Activated T-cell treated with anti-CD3 and anti-CD28 coated beads, Interleukin-2, amount 50 U/mL, for 72 hours (primary cell): ENCODE measurements around the gene C22orf23. TPM values are rescaled to one million over a fixed set of nuclear protein-coding genes. Genes with fewer than 3 reads are reported as not detected.

Experiments
- ATAC-seq, 2 donors: fragments of 150-1000 bp; cut with Tn5 transposase; replicated peaks in 1 of 2; 2 replicates each; pipeline ENCODE4 v1.10.0; 2021; ENCODE audit warnings: moderate library complexity in 2 of 2, mild to moderate bottlenecking in 1 of 2
- DNase-seq, 2 donors: peaks; one replicate each; pipeline ENCODE4 v3.0.0; 2021 to 2022; ENCODE audit warnings: mixed read lengths in 1 of 2
- H3K27ac Mint-ChIP-seq: one replicate; pipeline ENCODE4 v1.8.0; 2022; ENCODE audit warnings: mild to moderate bottlenecking, moderate library complexity, mixed read lengths
- H3K27me3 Mint-ChIP-seq: one replicate; pipeline ENCODE4 v1.8.0; 2022; ENCODE audit warnings: low read depth, mixed read lengths
- H3K36me3 Mint-ChIP-seq, 2 donors: one replicate each; pipeline ENCODE4 v1.8.0; 2022; ENCODE audit warnings: mixed read lengths in 2 of 2, mild to moderate bottlenecking in 1 of 2; ENCODE audit not compliant: insufficient read depth in 2 of 2
- H3K4me1 Mint-ChIP-seq: one replicate; pipeline ENCODE4 v1.8.0; 2022; ENCODE audit warnings: low read depth, mixed read lengths
- H3K4me3 Mint-ChIP-seq, 2 donors: one replicate each; pipeline ENCODE4 v1.8.0; 2022; ENCODE audit warnings: mild to moderate bottlenecking in 2 of 2, mixed read lengths in 2 of 2, moderate library complexity in 2 of 2
- H3K9me3 Mint-ChIP-seq, 2 donors: one replicate each; pipeline ENCODE4 v1.8.0; 2022; ENCODE audit warnings: mixed read lengths in 2 of 2
- total RNA-seq, 2 donors: library from RNA; stranded (reverse); gene quantifications; one replicate each; pipeline ENCODE4 v1.2.3, GENCODE V29; 2022

C22orf23 gene
- total RNA-seq, 2 donors from 2014 or later = 0.19 to 0.30 TPM

- no peaks in the 10 kb centered on the region for H3K36me3 Mint-ChIP-seq
- DNase-seq (peak; percentile 85 to 86), ATAC-seq (peak; percentile 98 to 99)
- no peaks in the 10 kb centered on the region for H3K9me3 Mint-ChIP-seq
- H3K27me3 Mint-ChIP-seq = no peaks in the 10 kb centered on the region
- H3K4me1 Mint-ChIP-seq = peaks cover 11% of the 10 kb centered on the region
- H3K27ac Mint-ChIP-seq = no peak overlapping the region
- H3K4me3 Mint-ChIP-seq = no peak overlapping the region
Observed at GRCh38 chr22:37933711-37934376, 19.6 kb downstream of the C22orf23 start.

- Mint-ChIP-seq H3K36me3 (no peaks in the 10 kb centered on the region), H3K4me1 (peaks cover 11% of the 10 kb centered on the region), H3K9me3 (no peaks in the 10 kb centered on the region), H3K4me3 (no peak overlapping the region), H3K27ac (no peak overlapping the region), H3K27me3 (no peaks in the 10 kb centered on the region)
- DNase-seq (no peak), ATAC-seq (no peak)
Observed at GRCh38 chr22:37932821-37933578, 20.4 kb downstream of the C22orf23 start.

- DNase-seq (no peak), ATAC-seq (no peak)
- Mint-ChIP-seq H3K9me3 (no peaks in the 10 kb centered on the region), H3K36me3 (no peaks in the 10 kb centered on the region), H3K4me1 (peaks cover 11% of the 10 kb centered on the region), H3K4me3 (no peak overlapping the region), H3K27ac (no peak overlapping the region), H3K27me3 (no peaks in the 10 kb centered on the region)
Observed at GRCh38 chr22:37932401-37932800, 21.0 kb downstream of the C22orf23 start.

GRCh38 chr22:37931893-37932389 lies 21.5 kb downstream of the C22orf23 start:
- Mint-ChIP-seq H3K27ac (no peak overlapping the region), H3K27me3 (no peaks in the 10 kb centered on the region), H3K36me3 (no peaks in the 10 kb centered on the region), H3K4me1 (peaks cover 11% of the 10 kb centered on the region), H3K4me3 (no peak overlapping the region), H3K9me3 (no peaks in the 10 kb centered on the region)
- ATAC-seq = no peak
- DNase-seq = no peak

- DNase-seq = no peak
Observed at GRCh38 chr22:37930952-37931440, 22.4 kb downstream of the C22orf23 start.

GRCh38 chr22:37930270-37930951 lies 23.0 kb downstream of the C22orf23 start:
- Mint-ChIP-seq H3K27me3 (no peaks in the 10 kb centered on the region), H3K4me1 (peaks cover 11% of the 10 kb centered on the region), H3K27ac (no peak overlapping the region), H3K36me3 (no peaks in the 10 kb centered on the region), H3K4me3 (no peak overlapping the region), H3K9me3 (no peaks in the 10 kb centered on the region)
- no peak for DNase-seq
- no peak for ATAC-seq

More at GRCh38 chr22:37930952-37931440, 22.4 kb downstream of the C22orf23 start:
- no peak for ATAC-seq
- no peaks in the 10 kb centered on the region for H3K9me3 Mint-ChIP-seq
- H3K36me3 Mint-ChIP-seq = no peaks in the 10 kb centered on the region
- no peak overlapping the region for H3K4me3 Mint-ChIP-seq
- peaks cover 11% of the 10 kb centered on the region for H3K4me1 Mint-ChIP-seq
- H3K27ac Mint-ChIP-seq = no peak overlapping the region
- no peaks in the 10 kb centered on the region for H3K27me3 Mint-ChIP-seq

GRCh38 chr22:37929390-37929789 lies 24.0 kb downstream of the C22orf23 start:
- Mint-ChIP-seq H3K36me3 (no peaks in the 10 kb centered on the region), H3K27ac (no peak overlapping the region), H3K4me1 (peaks cover 11% of the 10 kb centered on the region), H3K4me3 (no peak overlapping the region), H3K9me3 (no peaks in the 10 kb centered on the region), H3K27me3 (no peaks in the 10 kb centered on the region)
- ATAC-seq = no peak
- no peak for DNase-seq

- no peak for ATAC-seq
- H3K9me3 Mint-ChIP-seq = no peaks in the 10 kb centered on the region
Observed at GRCh38 chr22:37927637-37927936, 25.8 kb downstream of the C22orf23 start.

GRCh38 chr22:37926771-37927636 lies 26.4 kb downstream of the C22orf23 start:
- H3K36me3 Mint-ChIP-seq = peaks cover 0 to 2% of the 10 kb centered on the region in 2 donors
- no peak overlapping the region for H3K27ac Mint-ChIP-seq
- no peaks in the 10 kb centered on the region for H3K4me1 Mint-ChIP-seq
- no peaks in the 10 kb centered on the region for H3K9me3 Mint-ChIP-seq
- no peaks in the 10 kb centered on the region for H3K27me3 Mint-ChIP-seq
- no peak for ATAC-seq
- DNase-seq = no peak
- H3K4me3 Mint-ChIP-seq = no peak overlapping the region

More at GRCh38 chr22:37927637-37927936, 25.8 kb downstream of the C22orf23 start:
- no peaks in the 10 kb centered on the region for H3K4me1 Mint-ChIP-seq
- H3K27ac Mint-ChIP-seq = no peak overlapping the region
- no peaks in the 10 kb centered on the region for H3K27me3 Mint-ChIP-seq
- no peak overlapping the region for H3K4me3 Mint-ChIP-seq
- peaks cover 0 to 2% of the 10 kb centered on the region in 2 donors for H3K36me3 Mint-ChIP-seq
- DNase-seq = no peak

GRCh38 chr22:37926358-37926757 lies 27.0 kb downstream of the C22orf23 start:
- H3K27ac Mint-ChIP-seq = no peak overlapping the region
- no peaks in the 10 kb centered on the region for H3K9me3 Mint-ChIP-seq
- DNase-seq = no peak
- H3K27me3 Mint-ChIP-seq = no peaks in the 10 kb centered on the region
- peaks cover 0 to 2% of the 10 kb centered on the region in 2 donors for H3K36me3 Mint-ChIP-seq
- H3K4me1 Mint-ChIP-seq = no peaks in the 10 kb centered on the region
- ATAC-seq = no peak
- H3K4me3 Mint-ChIP-seq = no peak overlapping the region

GRCh38 chr22:37925767-37926166 lies 27.6 kb downstream of the C22orf23 start:
- no peak for DNase-seq
- no peaks in the 10 kb centered on the region for H3K4me1 Mint-ChIP-seq
- no peaks in the 10 kb centered on the region for H3K27me3 Mint-ChIP-seq
- H3K9me3 Mint-ChIP-seq = no peaks in the 10 kb centered on the region
- H3K4me3 Mint-ChIP-seq = no peak overlapping the region
- ATAC-seq = no peak
- H3K27ac Mint-ChIP-seq = no peak overlapping the region
- peaks cover 0 to 2% of the 10 kb centered on the region in 2 donors for H3K36me3 Mint-ChIP-seq

GRCh38 chr22:37925330-37925729 lies 28.1 kb downstream of the C22orf23 start:
- ATAC-seq (no peak), DNase-seq (no peak)
- H3K36me3 Mint-ChIP-seq = peaks cover 0 to 2% of the 10 kb centered on the region in 2 donors
- no peaks in the 10 kb centered on the region for H3K27me3 Mint-ChIP-seq
- H3K27ac Mint-ChIP-seq = no peak overlapping the region
- no peaks in the 10 kb centered on the region for H3K9me3 Mint-ChIP-seq
- peaks cover under 1% of the 10 kb centered on the region for H3K4me1 Mint-ChIP-seq
- H3K4me3 Mint-ChIP-seq = no peak overlapping the region
